IPS-18a (cell line): ENCODE data around the gene ARID3A.

ENCODE experiments used
- H3K27ac ChIP-seq: one replicate; pipeline ENCODE4 v1.5.1; 2013; ENCODE audit warnings: low read length
- H3K27me3 ChIP-seq: one replicate; pipeline ENCODE4 v1.6.1; 2013; ENCODE audit warnings: mild to moderate bottlenecking, low read length; ENCODE audit not compliant: control insufficient read depth, insufficient read depth
- H3K36me3 ChIP-seq: one replicate; pipeline ENCODE4 v1.6.1; 2013; ENCODE audit warnings: low read depth, low read length; ENCODE audit not compliant: control insufficient read depth
- H3K4me1 ChIP-seq: one replicate; pipeline ENCODE4 v1.6.1; 2013; ENCODE audit warnings: low read depth, low read length; ENCODE audit not compliant: control insufficient read depth
- H3K4me3 ChIP-seq: one replicate; pipeline ENCODE4 v1.5.1; 2013; ENCODE audit warnings: low read length
- H3K9ac ChIP-seq: one replicate; pipeline ENCODE4 v1.6.1; 2013; ENCODE audit warnings: mild to moderate bottlenecking, low read length, moderate library complexity
- H3K9me3 ChIP-seq: one replicate; pipeline ENCODE4 v1.6.1; 2013; ENCODE audit warnings: low read depth, low read length; ENCODE audit not compliant: control insufficient read depth

ARID3A gene

GRCh38 chr19:896434-896833, 29.4 kb upstream of the ARID3A start:
- H3K9me3 ChIP-seq, result no peaks in the 10 kb centered on the region
- no peaks in the 10 kb centered on the region for H3K4me1 ChIP-seq
- no peak overlapping the region for H3K4me3 ChIP-seq
- H3K27me3 ChIP-seq, result no peaks in the 10 kb centered on the region
- H3K36me3 ChIP-seq, result no peaks in the 10 kb centered on the region
- H3K9ac ChIP-seq, result no peak overlapping the region
- H3K27ac ChIP-seq, result no peak overlapping the region

DNA sequence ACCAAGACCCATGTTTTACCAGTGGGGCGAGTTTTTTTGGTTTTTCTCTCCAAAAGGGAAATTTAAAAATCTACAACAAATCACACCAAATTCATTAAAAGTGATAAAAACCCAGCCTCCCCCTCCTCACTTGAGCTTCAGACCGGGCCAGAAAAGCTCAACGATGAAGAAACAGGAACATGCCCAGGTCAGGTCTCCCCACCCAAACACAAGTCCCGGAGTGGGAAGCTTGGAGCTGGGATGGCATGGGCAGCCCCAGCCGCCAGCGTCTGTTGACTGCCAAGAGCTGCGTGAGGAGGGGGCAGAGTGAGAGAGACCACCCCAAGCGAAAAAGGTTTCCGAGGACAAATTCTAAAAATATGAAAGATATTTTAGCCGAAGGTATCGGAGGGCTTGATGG, 28.8 kb upstream of the ARID3A start:
- H3K27me3 ChIP-seq, result no peaks in the 10 kb centered on the region
- H3K9me3 ChIP-seq, result no peaks in the 10 kb centered on the region
- no peak overlapping the region for H3K9ac ChIP-seq
- H3K4me1 ChIP-seq, result no peaks in the 10 kb centered on the region
- H3K4me3 ChIP-seq, result no peak overlapping the region
- no peaks in the 10 kb centered on the region for H3K36me3 ChIP-seq
- H3K27ac ChIP-seq, result no peak overlapping the region

DNA sequence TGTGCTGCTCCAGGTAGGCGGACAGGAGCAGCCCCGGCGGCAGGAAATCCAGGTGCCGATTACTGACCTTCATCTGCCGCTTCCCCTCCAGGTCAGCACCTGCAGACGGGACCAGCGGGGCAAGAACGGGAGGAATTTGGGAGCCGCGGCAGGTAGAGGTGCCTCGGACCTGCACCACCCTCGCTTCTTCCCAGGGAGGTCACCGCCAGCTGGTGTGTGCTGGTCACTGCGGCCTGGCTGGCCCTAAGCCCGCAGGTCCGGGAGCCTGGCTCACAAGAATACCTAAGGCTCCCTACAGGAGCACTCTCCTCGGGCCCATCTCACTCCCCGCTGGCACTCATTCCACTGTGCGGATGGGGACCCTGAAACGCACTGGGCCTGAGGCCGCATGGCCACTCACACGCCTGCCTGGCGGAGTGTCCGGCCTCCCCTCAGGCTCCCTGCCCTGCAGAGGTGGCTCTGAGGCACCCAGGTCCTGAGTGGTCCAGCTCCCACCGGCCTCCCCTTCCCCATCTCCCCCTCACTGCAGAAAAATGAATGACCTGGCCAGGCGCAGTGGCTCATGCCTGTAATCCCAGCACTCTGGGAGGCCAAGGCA, 28.3 kb upstream of the ARID3A start:
- no peak overlapping the region for H3K27ac ChIP-seq
- H3K4me3 ChIP-seq, result no peak overlapping the region
- H3K4me1 ChIP-seq, result no peaks in the 10 kb centered on the region

GRCh38 chr19:898663-899062, 27.2 kb upstream of the ARID3A start:
- Histone ChIP-seq H3K4me1 (no peaks in the 10 kb centered on the region), H3K27ac (no peak overlapping the region), H3K9me3 (no peaks in the 10 kb centered on the region), H3K4me3 (no peak overlapping the region), H3K36me3 (no peaks in the 10 kb centered on the region), H3K9ac (no peak overlapping the region), H3K27me3 (no peaks in the 10 kb centered on the region)

More for the DNA sequence above, 28.3 kb upstream of the ARID3A start:
- Histone ChIP-seq H3K9me3 (no peaks in the 10 kb centered on the region), H3K36me3 (no peaks in the 10 kb centered on the region), H3K9ac (no peak overlapping the region), H3K27me3 (no peaks in the 10 kb centered on the region)

GRCh38 chr19:899336-900042, 26.3 kb upstream of the ARID3A start:
- no peaks in the 10 kb centered on the region for H3K4me1 ChIP-seq
- no peak overlapping the region for H3K9ac ChIP-seq
- H3K27ac ChIP-seq, result no peak overlapping the region

DNA sequence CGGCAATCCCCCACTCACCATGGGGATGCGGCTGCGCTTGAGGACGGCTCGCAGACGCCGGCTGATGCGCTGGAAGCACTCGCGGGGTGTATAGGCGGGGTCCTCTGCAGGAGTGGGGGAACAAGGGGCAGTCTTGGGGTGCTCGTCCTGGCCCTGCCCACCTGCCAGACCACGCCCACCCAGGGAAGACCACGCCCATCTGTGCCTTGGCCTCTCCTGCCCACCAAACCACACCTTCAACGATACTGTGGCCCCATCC, 25.9 kb upstream of the ARID3A start:
- Histone ChIP-seq H3K4me1 (no peaks in the 10 kb centered on the region), H3K27me3 (no peaks in the 10 kb centered on the region), H3K9me3 (no peaks in the 10 kb centered on the region), H3K36me3 (no peaks in the 10 kb centered on the region), H3K4me3 (no peak overlapping the region), H3K9ac (no peak overlapping the region), H3K27ac (no peak overlapping the region)

More at GRCh38 chr19:899336-900042, 26.3 kb upstream of the ARID3A start:
- Histone ChIP-seq H3K9me3 (no peaks in the 10 kb centered on the region), H3K36me3 (no peaks in the 10 kb centered on the region), H3K27me3 (no peaks in the 10 kb centered on the region), H3K4me3 (no peak overlapping the region)

DNA sequence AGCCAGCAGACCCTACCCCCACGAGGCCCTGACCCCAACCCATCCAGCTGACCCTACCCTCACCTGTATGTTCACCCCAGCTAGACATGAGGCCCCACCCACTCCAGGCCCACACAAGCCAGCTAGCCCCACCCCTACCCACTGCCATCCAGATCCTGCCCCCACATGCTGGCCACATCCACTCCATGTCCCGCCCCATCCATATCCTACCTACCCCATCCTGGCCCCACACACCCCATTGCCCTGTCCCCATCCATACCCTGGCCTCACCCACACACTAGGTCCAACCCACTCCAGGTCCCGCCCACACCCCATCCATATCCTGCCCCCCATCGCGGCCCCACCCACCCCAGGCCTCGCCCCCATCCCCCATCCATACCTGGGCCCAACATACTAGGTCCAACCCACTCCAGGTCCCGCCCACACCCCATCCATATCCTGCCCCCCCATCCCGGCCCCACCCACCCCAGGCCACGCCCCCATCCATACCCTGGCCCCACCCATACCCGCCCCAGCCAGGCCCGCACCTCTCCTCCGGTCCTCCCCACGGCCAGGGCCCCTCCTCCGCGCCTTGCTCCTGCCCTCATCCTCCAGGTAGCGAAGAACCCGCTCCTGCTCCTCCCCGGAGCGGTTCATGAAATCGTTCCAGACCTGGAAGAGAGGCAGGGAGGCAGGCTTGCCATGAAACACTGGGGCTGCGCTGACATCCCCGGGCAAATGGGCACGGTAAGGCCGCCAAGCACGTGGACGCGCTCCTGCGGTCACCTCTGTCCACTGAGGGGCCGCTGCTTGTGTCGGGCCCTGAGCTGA, 25.3 kb upstream of the ARID3A start:
- Histone ChIP-seq H3K9ac (no peak overlapping the region), H3K27me3 (no peaks in the 10 kb centered on the region), H3K36me3 (no peaks in the 10 kb centered on the region), H3K4me3 (no peak overlapping the region), H3K27ac (no peak overlapping the region), H3K9me3 (no peaks in the 10 kb centered on the region), H3K4me1 (no peaks in the 10 kb centered on the region)

- Histone ChIP-seq H3K9ac (no peak overlapping the region), H3K27me3 (no peaks in the 10 kb centered on the region), H3K36me3 (no peaks in the 10 kb centered on the region), H3K4me1 (no peaks in the 10 kb centered on the region), H3K27ac (no peak overlapping the region), H3K9me3 (no peaks in the 10 kb centered on the region), H3K4me3 (no peak overlapping the region)
Measured at GRCh38 chr19:901216-902092, 24.4 kb upstream of the ARID3A start.

DNA sequence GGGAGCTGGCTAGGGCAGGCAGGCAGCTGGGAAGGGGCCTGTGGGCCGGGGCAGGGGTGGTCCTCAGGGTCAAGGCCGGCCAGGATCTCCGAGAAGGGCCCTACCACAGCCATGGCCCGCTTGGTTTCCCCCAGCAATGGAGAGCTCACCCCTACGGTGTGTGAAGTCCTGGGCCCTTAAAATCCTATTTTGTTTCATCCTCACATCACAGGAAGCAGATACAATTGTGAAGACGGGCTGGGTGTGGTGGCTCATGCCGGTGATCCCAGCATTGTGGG, 23.8 kb upstream of the ARID3A start:
- Histone ChIP-seq H3K27ac (no peak overlapping the region), H3K9ac (no peak overlapping the region), H3K9me3 (no peaks in the 10 kb centered on the region), H3K27me3 (no peaks in the 10 kb centered on the region), H3K36me3 (no peaks in the 10 kb centered on the region), H3K4me1 (no peaks in the 10 kb centered on the region), H3K4me3 (no peak overlapping the region)

DNA sequence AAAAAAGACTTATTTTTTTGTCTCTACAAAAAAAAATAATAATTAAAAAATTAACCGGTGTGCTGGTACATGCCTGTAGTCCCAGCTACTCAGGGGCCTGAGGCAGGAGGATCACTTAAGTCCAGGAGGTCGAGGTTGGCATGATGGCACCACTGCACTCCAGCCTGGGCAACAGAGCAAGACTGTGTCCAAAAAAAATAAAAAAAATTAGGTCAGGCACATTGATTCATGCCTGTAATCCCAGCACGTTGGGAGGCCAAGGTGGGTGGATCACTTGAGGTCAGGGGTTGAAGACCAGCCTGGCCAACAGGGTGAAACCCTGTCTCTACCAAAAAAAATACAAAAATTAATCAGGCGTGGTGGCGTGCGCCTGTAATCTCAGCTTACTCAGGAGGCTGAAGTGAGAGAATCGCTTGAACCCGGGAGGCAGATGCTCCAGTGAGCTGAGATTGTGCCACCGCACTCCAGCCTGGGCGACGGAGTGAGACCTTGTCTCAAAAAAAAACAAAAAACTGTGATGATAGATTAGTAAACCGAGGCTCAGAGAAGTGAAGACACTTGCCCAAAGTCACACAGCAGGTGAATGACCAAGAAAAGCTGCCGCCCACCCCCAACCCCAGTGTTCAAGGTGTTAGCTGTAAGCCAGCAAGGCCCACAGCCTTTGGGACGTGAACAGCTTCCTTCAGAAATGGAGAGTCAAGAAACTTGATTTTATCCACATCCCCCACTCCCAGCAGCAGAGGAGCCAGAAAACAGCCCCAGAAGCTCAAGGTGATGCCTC, 23.2 kb upstream of the ARID3A start:
- no peaks in the 10 kb centered on the region for H3K4me1 ChIP-seq
- H3K36me3 ChIP-seq, result no peaks in the 10 kb centered on the region
- H3K9ac ChIP-seq, result no peak overlapping the region
- no peak overlapping the region for H3K27ac ChIP-seq
- H3K9me3 ChIP-seq, result no peaks in the 10 kb centered on the region
- no peaks in the 10 kb centered on the region for H3K27me3 ChIP-seq
- no peak overlapping the region for H3K4me3 ChIP-seq

DNA sequence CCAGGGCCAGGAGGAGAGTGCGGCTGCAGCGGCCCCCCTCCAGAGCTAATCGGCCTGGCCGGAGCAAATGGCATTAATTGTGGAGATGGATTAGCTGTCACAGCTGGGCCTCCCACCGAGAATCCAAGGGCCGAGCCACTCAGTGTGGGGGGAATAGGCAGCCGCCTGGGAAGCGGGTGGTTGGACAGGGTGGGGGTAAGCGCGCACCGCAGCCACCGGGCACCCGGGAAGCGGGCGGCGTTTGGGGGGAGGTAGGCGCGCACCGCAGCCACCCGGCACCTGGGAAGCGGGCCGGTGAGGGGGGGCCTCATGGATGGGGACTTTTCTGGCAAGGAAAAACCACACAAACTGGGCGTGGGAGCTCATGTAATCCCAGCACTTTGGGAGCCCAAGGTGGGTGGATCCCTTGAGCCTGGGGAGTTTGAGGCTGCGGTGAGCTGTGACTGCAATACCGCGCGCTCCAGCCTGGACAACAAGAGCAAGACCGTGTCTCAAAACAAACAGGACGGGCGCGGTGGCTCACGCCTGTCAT, 22.5 kb upstream of the ARID3A start:
- Histone ChIP-seq H3K4me1 (no peaks in the 10 kb centered on the region), H3K27me3 (no peaks in the 10 kb centered on the region), H3K36me3 (no peaks in the 10 kb centered on the region), H3K9me3 (no peaks in the 10 kb centered on the region), H3K9ac (no peak overlapping the region), H3K4me3 (no peak overlapping the region), H3K27ac (no peak overlapping the region)
